ENCODE results near the gene CDKL1.

Gene CDKL1

DNA sequence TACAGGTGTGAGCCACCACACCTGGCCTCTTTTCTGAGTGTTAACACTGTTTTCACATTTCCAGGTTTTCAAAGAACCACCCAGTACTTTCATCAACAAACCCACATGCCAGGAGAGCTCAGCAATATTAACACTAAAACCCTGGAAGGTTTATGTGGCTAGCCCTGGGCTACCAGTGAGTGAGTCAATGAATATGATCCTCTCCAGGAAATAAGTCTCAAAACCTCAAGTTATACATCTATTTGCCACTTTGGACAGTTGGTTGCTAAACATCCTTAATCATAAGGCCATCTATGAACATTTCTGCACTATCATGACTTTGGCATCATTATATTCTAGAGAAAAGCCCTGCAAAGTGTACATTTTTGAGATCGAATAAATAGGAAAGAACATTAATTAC lies 6.3 kb upstream of the CDKL1 start:
- no peak for DNase-seq
- Histone ChIP-seq H3K27me3 (no peaks in the 10 kb centered on the region), H3K9me3 (no peaks in the 10 kb centered on the region), H3K4me3 (ENCODE audit: low read depth, low read length) (no peak overlapping the region), H3K4me1 (peaks cover under 1% of the 10 kb centered on the region; the same call in 1 of the 2 replicates), H3K36me3 (no peaks in the 10 kb centered on the region)
- TF ChIP-seq, protein P1, sequence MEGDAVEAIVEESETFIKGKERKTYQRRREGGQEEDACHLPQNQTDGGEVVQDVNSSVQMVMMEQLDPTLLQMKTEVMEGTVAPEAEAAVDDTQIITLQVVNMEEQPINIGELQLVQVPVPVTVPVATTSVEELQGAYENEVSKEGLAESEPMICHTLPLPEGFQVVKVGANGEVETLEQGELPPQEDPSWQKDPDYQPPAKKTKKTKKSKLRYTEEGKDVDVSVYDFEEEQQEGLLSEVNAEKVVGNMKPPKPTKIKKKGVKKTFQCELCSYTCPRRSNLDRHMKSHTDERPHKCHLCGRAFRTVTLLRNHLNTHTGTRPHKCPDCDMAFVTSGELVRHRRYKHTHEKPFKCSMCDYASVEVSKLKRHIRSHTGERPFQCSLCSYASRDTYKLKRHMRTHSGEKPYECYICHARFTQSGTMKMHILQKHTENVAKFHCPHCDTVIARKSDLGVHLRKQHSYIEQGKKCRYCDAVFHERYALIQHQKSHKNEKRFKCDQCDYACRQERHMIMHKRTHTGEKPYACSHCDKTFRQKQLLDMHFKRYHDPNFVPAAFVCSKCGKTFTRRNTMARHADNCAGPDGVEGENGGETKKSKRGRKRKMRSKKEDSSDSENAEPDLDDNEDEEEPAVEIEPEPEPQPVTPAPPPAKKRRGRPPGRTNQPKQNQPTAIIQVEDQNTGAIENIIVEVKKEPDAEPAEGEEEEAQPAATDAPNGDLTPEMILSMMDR (IDR thresholded peaks at IDR 0.05; ENCODE audit: low read depth, low read length): no peak

DNA sequence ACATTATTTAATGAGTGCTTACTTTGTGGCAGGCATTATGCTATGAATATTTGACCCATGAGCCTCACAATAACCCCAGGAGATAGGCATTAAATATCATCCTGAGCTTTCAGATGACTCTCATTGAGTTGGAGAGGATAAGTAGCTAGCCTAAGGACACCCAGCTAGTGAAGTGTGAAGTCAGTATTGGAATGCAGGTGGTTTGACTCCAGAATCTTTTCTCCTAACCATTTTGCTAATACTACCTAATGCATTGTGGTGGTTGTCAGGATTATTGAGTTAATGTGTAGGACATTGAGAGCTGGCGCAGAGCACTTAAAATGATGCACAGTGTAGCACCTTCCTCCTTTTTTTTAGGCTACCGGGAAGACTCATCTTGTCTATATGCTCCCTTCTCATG lies 3.8 kb upstream of the CDKL1 start:
- TF ChIP-seq, protein P1 (IDR thresholded peaks at IDR 0.05; ENCODE audit: low read depth, low read length): no peak
- H3K4me3 ChIP-seq (ENCODE audit: low read depth, low read length): no peak overlapping the region
- H3K4me1 ChIP-seq: peaks cover 5% of the 10 kb centered on the region; the same call in 1 of the 2 replicates
- H3K27me3 ChIP-seq: no peaks in the 10 kb centered on the region
- no peak for DNase-seq
- H3K36me3 ChIP-seq: no peaks in the 10 kb centered on the region
- H3K9me3 ChIP-seq: no peaks in the 10 kb centered on the region

DNA sequence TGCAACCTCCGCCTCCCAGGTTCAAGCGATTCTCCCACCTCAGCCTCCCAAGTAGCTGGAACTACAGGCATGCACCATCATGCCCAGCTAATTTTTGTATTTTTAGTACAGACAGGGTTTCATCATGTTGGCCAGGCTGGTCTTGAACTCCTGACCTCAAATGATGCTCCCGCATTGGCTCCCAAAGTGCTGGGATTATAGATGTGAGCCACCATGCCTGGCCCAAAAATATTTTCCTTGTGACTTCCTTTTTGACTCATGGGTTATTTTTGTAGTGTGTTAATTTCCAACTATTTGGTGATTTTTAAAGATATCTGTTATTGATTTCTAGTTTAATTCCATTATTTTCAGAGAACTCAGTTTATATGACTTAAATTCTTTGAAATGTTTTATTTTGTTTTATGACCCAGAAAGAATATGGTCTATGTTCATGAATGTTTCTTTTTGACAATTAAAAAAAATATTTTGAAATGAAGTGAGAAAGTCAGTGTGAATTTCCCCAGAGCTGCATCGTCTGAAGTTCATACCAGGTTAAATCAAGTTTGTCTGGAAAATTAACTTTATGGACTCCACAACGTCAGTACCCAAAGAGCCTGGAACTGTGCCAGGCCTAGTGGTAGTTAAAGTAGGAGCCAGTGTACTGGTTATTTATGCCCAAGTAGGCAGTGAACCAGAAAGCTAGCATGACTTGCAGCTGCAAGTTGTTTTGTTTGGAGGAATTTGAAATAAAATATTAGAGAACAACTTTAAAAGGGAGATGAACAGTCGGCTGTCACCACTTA lies 2.8 kb upstream of the CDKL1 start:
- Histone ChIP-seq H3K9me3 (no peaks in the 10 kb centered on the region), H3K4me1 (peaks cover 5% of the 10 kb centered on the region; the same call in 1 of the 2 replicates), H3K36me3 (no peaks in the 10 kb centered on the region), H3K27me3 (no peaks in the 10 kb centered on the region), H3K4me3 (ENCODE audit: low read depth, low read length) (no peak overlapping the region)
- TF ChIP-seq, protein P1 (IDR thresholded peaks at IDR 0.05; ENCODE audit: low read depth, low read length): no peak
- DNase-seq: peak; percentile 57

DNA sequence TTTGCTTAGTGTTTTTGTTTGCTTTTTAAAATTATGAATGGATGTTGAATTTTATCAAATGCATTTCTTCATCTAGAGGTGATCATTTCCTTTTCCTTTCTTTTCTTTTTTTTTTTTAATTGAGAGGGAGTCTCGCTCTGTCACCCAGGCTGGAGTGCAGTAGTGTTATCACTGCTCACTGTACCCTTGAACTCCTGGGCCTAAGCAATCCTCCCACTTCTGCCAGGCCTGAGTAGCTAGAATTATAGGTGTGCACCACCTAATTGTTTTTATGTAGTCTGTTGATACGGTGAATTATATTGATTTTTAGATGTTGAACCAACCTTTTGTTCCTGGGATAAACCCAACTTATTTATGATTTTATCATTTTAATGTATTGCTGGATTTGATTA lies 1.5 kb upstream of the CDKL1 start:
- TF ChIP-seq, protein P1 (IDR thresholded peaks at IDR 0.05; ENCODE audit: low read depth, low read length): no peak
- Histone ChIP-seq H3K4me1 (peaks cover 5% of the 10 kb centered on the region; the same call in 1 of the 2 replicates), H3K4me3 (ENCODE audit: low read depth, low read length) (no peak overlapping the region), H3K36me3 (no peaks in the 10 kb centered on the region), H3K27me3 (no peaks in the 10 kb centered on the region), H3K9me3 (no peaks in the 10 kb centered on the region)
- no peak for DNase-seq

DNA sequence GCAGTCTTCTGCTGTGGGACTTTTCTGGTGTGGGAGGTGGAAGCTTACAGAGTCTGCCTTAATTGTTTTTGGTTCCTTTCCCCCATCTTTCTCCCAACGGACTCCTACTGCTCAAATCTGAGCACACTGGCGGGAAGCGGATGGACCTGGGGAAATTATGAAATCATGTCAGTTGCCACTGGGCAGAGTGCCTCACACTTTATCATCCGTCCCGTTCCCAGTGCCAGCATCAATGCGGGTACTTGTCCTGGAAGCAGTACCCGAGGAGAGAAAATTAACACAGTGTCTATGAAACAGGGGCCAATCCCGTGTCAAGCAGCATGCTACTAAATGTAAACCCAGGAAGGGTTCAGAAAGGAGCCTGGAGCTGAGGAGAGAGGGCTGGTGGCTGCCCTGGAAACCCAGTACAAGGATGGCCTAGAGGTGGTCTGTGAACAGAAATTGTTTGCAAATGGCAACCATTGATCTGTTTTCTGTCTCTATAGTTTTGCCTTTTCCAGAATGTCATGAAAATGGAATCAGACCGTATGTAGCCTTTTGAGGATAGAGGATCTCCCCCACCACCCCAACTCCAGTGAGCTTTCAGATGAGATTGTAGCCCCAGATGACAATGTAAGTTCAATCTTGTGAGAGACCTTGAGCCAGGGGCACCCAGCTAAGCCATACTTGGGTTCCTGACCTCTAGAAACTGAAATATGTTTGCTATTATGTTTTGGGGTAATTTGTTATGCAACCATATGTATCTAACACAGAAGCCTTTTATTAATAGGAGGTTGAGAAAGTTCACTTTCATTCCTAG lies 908 bp upstream of the CDKL1 start:
- Histone ChIP-seq H3K9me3 (no peaks in the 10 kb centered on the region), H3K36me3 (no peaks in the 10 kb centered on the region), H3K4me3 (ENCODE audit: low read depth, low read length) (peak overlapping the region; percentile 88), H3K27me3 (no peaks in the 10 kb centered on the region), H3K4me1 (peaks cover 5% of the 10 kb centered on the region; the same call in 1 of the 2 replicates)
- TF ChIP-seq, protein P1 (IDR thresholded peaks at IDR 0.05; ENCODE audit: low read depth, low read length): no peak
- peak; percentile 49 for DNase-seq
